ENCODE measurements around the gene EHBP1L1. TPM values are rescaled to one million over a fixed set of nuclear protein-coding genes. Genes with fewer than 3 reads are reported as not detected.
"Not testable (repeated sequence)": the region's sequence is repeated elsewhere in the genome, so short reads cannot be mapped to it uniquely, and the experiment has no call there.

The EHBP1L1 gene
- polyA plus RNA-seq, 3 donors = 12.5 to 18.8 (median 18.2) TPM

- DNase-seq = no peak
Measured at GRCh38 chr11:65633390-65634108, 57.7 kb downstream of the EHBP1L1 start.

GRCh38 chr11:65634109-65634436 is 58.2 kb downstream of the EHBP1L1 start:
- DNase-seq = no peak

- DNase-seq = no peak
Measured at GRCh38 chr11:65634440-65634839, 58.6 kb downstream of the EHBP1L1 start.

GRCh38 chr11:65634905-65635731 is 59.3 kb downstream of the EHBP1L1 start:
- no peak for DNase-seq

- no peak for DNase-seq
Measured at GRCh38 chr11:65636108-65637031, 60.5 kb downstream of the EHBP1L1 start.

GRCh38 chr11:65637032-65637557 is 61.2 kb downstream of the EHBP1L1 start:
- no peak for DNase-seq

GRCh38 chr11:65637794-65638419 is 62.1 kb downstream of the EHBP1L1 start, which contains the start of gene SIPA1:
Gene SIPA1, plus strand, starts transcription at chr11:65638101. Its CDS starts 2,821 bp downstream, at chr11:65640922.
- DNase-seq = peak; percentile 79

- DNase-seq = not testable (repeated sequence)
Measured at GRCh38 chr11:65639228-65639597, 63.4 kb downstream of the EHBP1L1 start.

- DNase-seq = no peak
Measured at GRCh38 chr11:65639623-65640482, 64.0 kb downstream of the EHBP1L1 start.

GRCh38 chr11:65640483-65641296 is 64.8 kb downstream of the EHBP1L1 start:
- no peak for DNase-seq

GRCh38 chr11:65641297-65642013 is 65.6 kb downstream of the EHBP1L1 start:
- no peak for DNase-seq

Other genes starting within 250 kb of the EHBP1L1 start
- gene DPF2, start 242.2 kb upstream of the EHBP1L1 start, polyA plus RNA-seq (ENCODE audit: insufficient read length in 3 of 3) = 100 to 1,000 TPM in 1 of 3 donors, 10 to 100 TPM in 2; 96.7 to 102 (median 98.0) TPM
- gene TIGD3, start 221.3 kb upstream of the EHBP1L1 start, polyA plus RNA-seq (ENCODE audit: insufficient read length in 3 of 3) = under 1 TPM; 0.55 to 0.78 (median 0.61) TPM
- 1 to 10 TPM; 5.6 to 8.7 (median 8.1) TPM for gene SLC25A45, start 193.4 kb upstream of the EHBP1L1 start, polyA plus RNA-seq (ENCODE audit: insufficient read length in 3 of 3)
- gene FRMD8, start 189.4 kb upstream of the EHBP1L1 start, polyA plus RNA-seq (ENCODE audit: insufficient read length in 3 of 3) = 10 to 100 TPM; 20.4 to 26.7 (median 21.0) TPM
- 100 to 1,000 TPM; 120 to 327 (median 277) TPM for gene NEAT1, start 153.3 kb upstream of the EHBP1L1 start, polyA plus RNA-seq (ENCODE audit: insufficient read length in 3 of 3)
- 1,000 to 10,000 TPM in 2 of 3 donors, 100 to 1,000 TPM in 1; 788 to 1,101 (median 1,002) TPM for gene MALAT1, start 77.0 kb upstream of the EHBP1L1 start, polyA plus RNA-seq (ENCODE audit: insufficient read length in 3 of 3)
- gene SCYL1, start 51.0 kb upstream of the EHBP1L1 start, polyA plus RNA-seq (ENCODE audit: insufficient read length in 3 of 3) = 10 to 100 TPM; 77.3 to 92.5 (median 81.5) TPM
- 100 to 1,000 TPM; 132 to 148 (median 146) TPM for gene LTBP3, start 17.7 kb upstream of the EHBP1L1 start, polyA plus RNA-seq (ENCODE audit: insufficient read length in 3 of 3)
- gene ZNRD2, start 5.6 kb upstream of the EHBP1L1 start, polyA plus RNA-seq (ENCODE audit: insufficient read length in 3 of 3) = 10 to 100 TPM; 55.5 to 72.1 (median 62.8) TPM
- 10 to 100 TPM; 21.2 to 35.4 (median 25.4) TPM for gene FAM89B, start 3.5 kb upstream of the EHBP1L1 start, polyA plus RNA-seq (ENCODE audit: insufficient read length in 3 of 3)
- under 1 TPM; 0.21 to 0.27 (median 0.27) TPM for gene KCNK7, start 19.7 kb downstream of the EHBP1L1 start, polyA plus RNA-seq (ENCODE audit: insufficient read length in 3 of 3)
- 10 to 100 TPM; 47.4 to 60.4 (median 49.3) TPM for gene MAP3K11, start 38.2 kb downstream of the EHBP1L1 start, polyA plus RNA-seq (ENCODE audit: insufficient read length in 3 of 3)
- gene PCNX3, start 39.7 kb downstream of the EHBP1L1 start, polyA plus RNA-seq (ENCODE audit: insufficient read length in 3 of 3) = 10 to 100 TPM; 35.5 to 43.8 (median 39.2) TPM
- gene SIPA1, start 62.0 kb downstream of the EHBP1L1 start, polyA plus RNA-seq (ENCODE audit: insufficient read length in 3 of 3) = 10 to 100 TPM; 24.1 to 34.5 (median 34.3) TPM
- 10 to 100 TPM; 54.3 to 60.4 (median 60.4) TPM for gene RELA, start 86.9 kb downstream of the EHBP1L1 start, polyA plus RNA-seq (ENCODE audit: insufficient read length in 3 of 3)
- 10 to 100 TPM; 73.1 to 83.6 (median 73.5) TPM for gene KAT5, start 136.2 kb downstream of the EHBP1L1 start, polyA plus RNA-seq (ENCODE audit: insufficient read length in 3 of 3)
- 10 to 100 TPM; 46.8 to 53.6 (median 51.3) TPM for gene RNASEH2C, start 144.7 kb downstream of the EHBP1L1 start, polyA plus RNA-seq (ENCODE audit: insufficient read length in 3 of 3)
- gene AP5B1, start 204.9 kb downstream of the EHBP1L1 start, polyA plus RNA-seq (ENCODE audit: insufficient read length in 3 of 3) = 10 to 100 TPM in 2 of 3 donors, 1 to 10 TPM in 1; 7.9 to 10.9 (median 10.8) TPM
- gene OVOL1, start 211.0 kb downstream of the EHBP1L1 start, polyA plus RNA-seq (ENCODE audit: insufficient read length in 3 of 3) = 10 to 100 TPM; 14.6 to 17.3 (median 17.1) TPM

All from renal pelvis (tissue), 4 donors.